ENCODE data around the gene DVL2. TPM values are rescaled to one million over a fixed set of nuclear protein-coding genes. Genes with fewer than 3 reads are reported as not detected.

Gene DVL2
- 71.0 and 80.5 TPM in 2 replicates for total RNA-seq
- 51.8 TPM for polyA plus RNA-seq (2012)

GRCh38 chr17:7234083-7234951 is at the start of gene DVL2:
Gene DVL2, minus strand, starts transcription at chr17:7234517. Its CDS starts 255 bp downstream, at chr17:7234262.
- DNase-seq (ENCODE audit: low read depth) = peak; percentile 96

GRCh38 chr17:7283471-7284216 is 49.3 kb upstream of the DVL2 start:
- no peak for DNase-seq (ENCODE audit: low read depth)

DNA sequence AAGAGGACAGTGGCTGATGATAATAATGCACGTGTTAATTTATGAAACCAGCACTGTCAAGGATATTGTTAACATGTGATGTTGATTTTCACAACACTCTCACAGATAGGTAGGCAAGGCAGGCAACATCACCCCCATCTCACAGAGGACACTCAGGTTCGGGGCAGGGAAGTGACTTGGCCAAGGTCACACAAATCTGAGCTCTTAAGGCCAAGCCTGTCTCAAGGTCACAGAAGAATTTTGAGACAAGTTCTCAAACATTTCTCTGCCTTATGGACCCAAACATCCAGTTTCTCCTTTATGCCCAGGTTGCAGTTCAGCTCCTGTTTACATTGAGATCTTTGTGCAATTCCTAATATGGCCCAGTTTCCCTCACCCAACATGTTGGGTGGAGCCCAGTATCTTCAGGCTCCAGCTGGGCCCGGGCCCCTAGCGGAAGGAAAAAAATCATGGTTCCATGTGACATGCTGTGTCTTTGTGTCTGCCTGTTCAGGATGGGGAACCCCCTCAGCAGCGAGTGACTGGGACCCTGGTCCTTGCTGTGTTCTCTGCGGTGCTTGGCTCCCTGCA is 48.5 kb upstream of the DVL2 start:
- DNase-seq (ENCODE audit: low read depth) = no peak

- DNase-seq (ENCODE audit: low read depth) = peak; percentile 24
Measured at GRCh38 chr17:7281953-7282751, 47.8 kb upstream of the DVL2 start.

DNA sequence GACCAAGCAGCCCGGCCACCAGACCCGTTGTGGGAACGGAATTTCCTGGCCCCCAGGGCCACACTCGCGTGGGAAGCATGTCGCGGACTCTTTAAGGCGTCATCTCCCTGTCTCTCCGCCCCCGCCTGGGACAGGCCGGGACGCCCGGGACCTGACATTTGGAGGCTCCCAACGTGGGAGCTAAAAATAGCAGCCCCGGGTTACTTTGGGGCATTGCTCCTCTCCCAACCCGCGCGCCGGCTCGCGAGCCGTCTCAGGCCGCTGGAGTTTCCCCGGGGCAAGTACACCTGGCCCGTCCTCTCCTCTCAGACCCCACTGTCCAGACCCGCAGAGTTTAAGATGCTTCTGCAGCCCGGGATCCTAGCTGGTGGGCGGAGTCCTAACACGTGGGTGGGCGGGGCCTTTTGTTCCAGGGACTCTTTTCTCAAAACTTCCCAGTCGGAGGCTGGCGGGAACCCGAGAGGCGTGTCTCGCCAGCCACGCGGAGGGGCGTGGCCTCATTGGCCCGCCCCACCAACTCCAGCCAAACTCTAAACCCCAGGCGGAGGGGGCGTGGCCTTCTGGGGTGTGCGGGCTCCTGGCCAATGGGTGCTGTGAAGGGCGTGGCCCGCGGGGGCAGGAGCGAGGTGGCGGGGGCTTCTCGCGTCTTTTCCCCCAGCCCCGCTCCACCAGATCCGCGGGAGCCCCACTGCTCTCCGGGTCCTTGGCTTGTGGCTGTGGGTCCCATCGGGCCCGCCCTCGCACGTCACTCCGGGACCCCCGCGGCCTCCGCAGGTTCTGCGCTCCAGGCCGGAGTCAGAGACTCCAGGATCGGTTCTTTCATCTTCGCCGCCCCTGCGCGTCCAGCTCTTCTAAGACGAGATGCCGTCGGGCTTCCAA is 47.0 kb upstream of the DVL2 start, which contains the start of gene SLC2A4:
Gene SLC2A4, plus strand, starts transcription at position 645 of the 879 bp plus-strand sequence. Its CDS starts 217 bp downstream, at position 862.
- DNase-seq (ENCODE audit: low read depth) = peak; percentile 96

DNA sequence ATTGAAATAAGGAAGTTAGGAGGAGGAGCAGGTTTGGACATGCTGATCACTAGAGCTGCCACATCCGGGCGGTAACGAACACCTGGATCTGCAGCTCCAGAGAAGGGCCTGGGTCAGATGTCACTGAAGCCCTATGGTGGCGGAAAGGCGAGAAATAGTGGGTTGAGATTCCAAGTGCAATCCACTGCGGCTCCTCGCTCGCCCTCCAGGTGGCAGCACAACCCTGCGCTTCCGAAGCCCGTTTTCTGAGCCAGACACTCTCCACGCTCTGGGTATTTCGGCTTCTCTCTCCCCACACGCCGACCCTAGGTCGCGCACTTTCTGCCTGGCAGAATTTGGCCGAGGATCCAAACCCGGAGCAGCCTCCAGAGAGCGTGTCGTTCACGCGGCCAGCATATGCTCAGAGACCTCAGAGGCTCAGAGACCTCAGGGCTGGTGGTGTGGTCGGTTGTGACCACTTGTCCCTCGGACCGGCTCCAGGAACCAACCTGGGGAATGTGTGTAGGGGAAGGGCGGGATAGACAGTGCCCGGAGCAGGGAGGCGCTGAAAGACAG is 46.3 kb upstream of the DVL2 start:
- peak; percentile 98 for DNase-seq (ENCODE audit: low read depth)

GRCh38 chr17:7279448-7279847 is 45.1 kb upstream of the DVL2 start:
- DNase-seq (ENCODE audit: low read depth) = no peak

DNA sequence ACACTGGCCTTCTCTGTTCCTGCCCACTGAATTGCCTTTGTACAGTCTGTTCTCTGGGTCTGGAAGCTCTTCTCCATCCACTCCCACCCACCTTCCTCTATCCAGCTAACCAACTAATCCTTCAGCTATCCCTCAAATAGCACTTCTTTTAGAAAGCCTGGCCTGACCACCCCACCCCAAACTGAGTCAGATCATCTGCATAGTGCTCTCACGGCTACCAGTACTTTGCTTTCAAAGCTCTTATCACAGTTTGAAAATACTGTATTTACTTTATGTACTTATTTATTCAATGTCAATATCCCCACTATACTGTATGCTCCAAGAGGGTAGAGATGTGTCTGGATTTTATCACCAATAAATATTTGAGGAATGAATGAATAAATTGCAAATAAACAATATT is 32.5 kb upstream of the DVL2 start:
- DNase-seq (ENCODE audit: low read depth) = no peak

DNA sequence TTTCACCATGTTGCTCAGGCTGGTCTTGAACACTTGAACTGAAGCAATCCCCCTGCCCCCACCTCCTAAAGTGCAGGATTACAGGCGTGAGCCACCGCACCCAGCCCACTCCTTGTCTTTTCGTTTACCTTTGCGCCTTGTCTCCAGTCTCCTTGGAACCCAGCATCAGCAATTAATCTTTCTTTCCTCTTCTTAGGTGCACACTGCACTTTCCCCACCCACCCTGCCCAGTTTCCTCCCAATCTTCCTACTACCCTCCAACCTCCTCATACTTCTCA is 29.4 kb upstream of the DVL2 start:
- no peak for DNase-seq (ENCODE audit: low read depth)

DNA sequence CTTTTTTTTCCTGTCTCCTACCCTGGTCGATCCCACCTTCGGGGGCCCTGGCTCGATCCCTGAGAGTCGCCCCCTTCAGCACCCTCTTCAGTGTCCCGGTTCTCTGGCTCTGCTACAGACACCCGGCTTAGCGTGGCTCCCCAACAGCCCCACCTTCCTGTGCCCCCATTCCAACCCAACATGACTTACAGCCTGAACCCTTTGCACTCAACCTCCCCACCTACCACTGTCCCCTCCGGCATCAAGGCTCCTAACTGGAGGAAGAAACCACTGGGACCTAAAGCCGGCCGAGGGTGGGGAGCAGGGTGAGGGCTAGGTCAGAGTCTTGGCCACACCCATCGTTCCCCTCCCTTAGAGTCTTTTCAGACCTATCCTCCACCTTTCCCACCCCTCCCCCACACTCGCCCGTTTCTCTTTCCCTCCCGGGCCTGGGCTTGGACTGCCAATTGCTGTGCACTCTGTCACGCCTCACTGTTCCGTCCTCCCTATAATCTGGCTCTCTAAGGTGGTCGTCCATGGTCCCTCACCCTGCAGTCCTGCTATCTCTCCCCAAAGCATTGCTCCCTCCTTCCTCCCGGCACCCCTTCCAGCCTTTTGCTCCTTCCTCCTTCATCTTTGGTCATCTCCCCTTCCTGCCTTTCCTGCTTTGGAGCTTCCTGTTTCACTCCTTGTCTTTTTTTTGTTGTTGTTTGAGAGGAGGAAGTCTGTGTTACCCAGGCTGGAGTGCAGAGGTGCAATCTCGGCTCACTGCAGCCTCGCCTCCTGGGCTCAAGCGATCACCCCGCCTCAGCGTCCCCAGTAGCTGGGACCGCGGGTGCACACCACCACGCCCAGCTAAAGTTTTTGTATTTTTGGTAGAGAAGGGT is 28.9 kb upstream of the DVL2 start:
- DNase-seq (ENCODE audit: low read depth) = no peak

DNA sequence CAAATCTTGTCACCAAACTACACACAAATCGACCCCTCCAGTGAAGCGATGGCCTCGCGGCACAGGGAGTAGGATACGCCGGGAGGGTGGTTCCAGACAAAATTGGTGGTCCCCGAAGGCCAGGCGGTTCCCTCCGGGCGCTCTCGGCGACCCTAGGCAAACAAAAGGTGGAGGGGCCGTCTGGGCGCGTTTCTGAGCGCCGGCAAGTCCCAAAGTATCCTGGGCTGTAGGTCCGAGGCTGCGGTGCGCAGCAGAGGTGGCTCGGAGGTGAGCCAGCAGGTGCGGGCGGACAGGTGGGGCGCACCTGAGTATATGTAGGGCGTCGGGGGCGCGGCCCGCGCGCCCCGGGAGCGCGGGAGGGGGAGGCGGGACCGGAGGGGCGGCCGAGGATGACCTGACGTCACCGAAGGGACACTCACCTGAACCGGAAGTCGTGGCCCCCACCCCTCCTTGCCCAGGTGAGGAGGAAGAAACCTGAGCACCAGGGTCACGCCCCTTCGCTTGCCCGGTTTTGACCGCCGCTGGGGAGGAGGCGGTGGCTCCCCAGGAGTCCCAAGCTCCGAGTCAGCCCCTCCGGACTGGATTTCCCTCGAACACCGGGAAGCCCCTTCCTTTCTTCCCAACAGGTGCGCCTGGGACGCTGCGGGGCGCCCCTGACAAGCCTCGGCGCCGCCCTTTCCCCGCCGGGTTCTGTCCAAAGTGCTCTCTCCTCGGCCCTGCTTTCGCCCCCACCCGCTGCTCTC is 28.0 kb upstream of the DVL2 start, which contains the start of gene CLDN7:
Gene CLDN7, minus strand, starts transcription at position 287 of the 743 bp plus-strand sequence. CDS start 435 bp downstream, outside the sequence.
- DNase-seq (ENCODE audit: low read depth) = no peak

- no peak for DNase-seq (ENCODE audit: low read depth)
Measured at GRCh38 chr17:7261379-7262191, 27.3 kb upstream of the DVL2 start.

- DNase-seq (ENCODE audit: low read depth) = no peak
Measured at GRCh38 chr17:7260651-7261378, 26.5 kb upstream of the DVL2 start.

GRCh38 chr17:7260151-7260550 is 25.8 kb upstream of the DVL2 start:
- no peak for DNase-seq (ENCODE audit: low read depth)

GRCh38 chr17:7259555-7259889 is 25.2 kb upstream of the DVL2 start:
- DNase-seq (ENCODE audit: low read depth) = no peak

GRCh38 chr17:7258731-7259554 is 24.6 kb upstream of the DVL2 start:
- DNase-seq (ENCODE audit: low read depth) = no peak

Data from myocyte (in vitro differentiated cells).